Thoracic aorta (tissue), 2 donors: ENCODE results near the gene RIMOC1. TPM values are rescaled to one million over a fixed set of nuclear protein-coding genes. Genes with fewer than 3 reads are reported as not detected.

Experiments
- ATAC-seq: fragments of 150-250 bp; one replicate; pipeline ENCODE4 v1.8.0; 2017; ENCODE audit warnings: low read depth; ENCODE audit not compliant: insufficient number of reproducible peaks, low FRiP score
- DNase-seq: peaks from one replicate; pipeline ENCODE4 v3.0.0-alpha.2; 2020; ENCODE audit warnings: low spot score
- H3K27ac ChIP-seq, 2 donors: fragments of 200-600 bp; sonication (generic); 1 replicate in 1 of 2; 2 replicates in 1 of 2; pipeline ENCODE4 v1.5.1; 2016; ENCODE audit warnings: mild to moderate bottlenecking in 2 of 2, moderate library complexity in 2 of 2
- H3K27me3 ChIP-seq: fragments of 200-600 bp; sonication (generic); replicated peaks from 2 replicates; pipeline ENCODE4 v1.6.0; 2016; ENCODE audit warnings: mild to moderate bottlenecking; ENCODE audit not compliant: insufficient read depth
- H3K36me3 ChIP-seq: fragments of 200-600 bp; sonication (generic); one replicate; pipeline ENCODE4 v1.5.1; 2016
- H3K4me1 ChIP-seq, 2 donors: fragments of 200-600 bp; sonication (generic); 1 replicate in 1 of 2; 2 replicates in 1 of 2; pipeline versions ENCODE4 v1.5.1 to v1.6.0; 2016; ENCODE audit warnings: low read depth in 2 of 2, mild to moderate bottlenecking in 1 of 2; ENCODE audit not compliant: control insufficient read depth in 1 of 2
- H3K4me3 ChIP-seq: fragments of 200-600 bp; sonication (generic); 2 replicates; pipeline ENCODE4 v1.5.1; 2016; ENCODE audit warnings: mild to moderate bottlenecking
- H3K9me3 ChIP-seq: fragments of 200-600 bp; sonication (generic); 2 replicates; pipeline ENCODE4 v1.5.1; 2016
- CTCF ChIP-seq: fragments of 200-600 bp; sonication (generic); IDR thresholded peaks from one replicate; pipeline ENCODE4 v1.5.1; 2019; ENCODE audit warnings: antibody characterized with exemption
- total RNA-seq, 2 donors: library from RNA; depleted of rRNA; stranded (reverse); fragments of >200 nt; gene quantifications; one replicate each; pipeline versions ENCODE4 v1.1.0 to v1.2.3, GENCODE V29; 2016

Gene RIMOC1
- total RNA-seq, 2 donors from 2014 or later, result 14.1 to 22.9 TPM

DNA sequence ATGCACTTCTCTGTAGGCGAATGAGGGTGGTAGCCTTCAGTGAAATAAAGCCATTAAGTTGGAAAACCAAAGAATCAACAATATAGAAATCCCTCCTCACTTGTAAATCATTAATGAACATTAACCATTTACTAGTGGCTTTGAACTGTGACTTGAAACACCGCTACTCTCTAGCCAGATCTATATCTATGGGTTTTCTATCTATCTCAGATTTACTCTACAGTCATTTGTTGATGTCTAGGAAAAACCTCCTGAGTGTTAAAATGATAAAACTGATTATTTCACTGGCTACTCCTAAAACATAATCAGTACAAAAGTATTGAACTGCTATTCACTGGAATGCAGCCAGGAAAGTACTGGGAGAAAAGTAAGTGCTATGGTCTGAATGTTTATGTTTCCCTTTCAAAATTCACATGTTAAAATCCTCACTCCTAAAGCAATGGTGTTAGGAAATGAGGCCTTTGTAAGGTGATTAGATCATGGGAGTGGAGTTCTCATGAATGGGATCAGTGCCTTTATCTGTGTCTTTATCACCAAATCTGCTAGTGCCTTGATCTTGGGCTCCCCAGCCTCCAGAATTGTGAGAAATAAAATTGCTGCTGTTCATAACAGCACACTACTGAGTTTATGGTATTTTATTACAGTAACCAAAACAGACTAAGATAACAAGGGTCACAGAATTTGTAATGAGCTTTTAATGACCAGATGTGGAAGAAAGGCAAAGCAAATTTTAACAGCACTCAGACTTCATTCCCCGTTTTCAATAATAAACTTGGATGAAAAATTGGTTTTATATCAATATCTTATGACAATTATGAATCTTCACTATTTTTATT is 25.3 kb upstream of the RIMOC1 start:
- H3K4me3 ChIP-seq, result no peak overlapping the region
- ATAC-seq (no peak), DNase-seq (no peak)
- no peak for TF ChIP-seq CTCF
- H3K27ac ChIP-seq, result no peak overlapping the region
- H3K4me1 ChIP-seq, result peaks cover 0 to 3% of the 10 kb centered on the region in 2 donors
- no peaks in the 10 kb centered on the region for H3K9me3 ChIP-seq
- H3K27me3 ChIP-seq, result no peaks in the 10 kb centered on the region
- H3K36me3 ChIP-seq, result no peaks in the 10 kb centered on the region

GRCh38 chr5:41882765-41883164 is 21.4 kb upstream of the RIMOC1 start:
- DNase-seq (no peak), ATAC-seq (no peak)
- H3K4me3 ChIP-seq, result no peak overlapping the region
- no peak for TF ChIP-seq CTCF
- H3K27ac ChIP-seq, result no peak overlapping the region
- peaks cover 0 to 7% of the 10 kb centered on the region in 2 donors for H3K4me1 ChIP-seq
- no peaks in the 10 kb centered on the region for H3K36me3 ChIP-seq
- no peaks in the 10 kb centered on the region for H3K9me3 ChIP-seq
- no peaks in the 10 kb centered on the region for H3K27me3 ChIP-seq

DNA sequence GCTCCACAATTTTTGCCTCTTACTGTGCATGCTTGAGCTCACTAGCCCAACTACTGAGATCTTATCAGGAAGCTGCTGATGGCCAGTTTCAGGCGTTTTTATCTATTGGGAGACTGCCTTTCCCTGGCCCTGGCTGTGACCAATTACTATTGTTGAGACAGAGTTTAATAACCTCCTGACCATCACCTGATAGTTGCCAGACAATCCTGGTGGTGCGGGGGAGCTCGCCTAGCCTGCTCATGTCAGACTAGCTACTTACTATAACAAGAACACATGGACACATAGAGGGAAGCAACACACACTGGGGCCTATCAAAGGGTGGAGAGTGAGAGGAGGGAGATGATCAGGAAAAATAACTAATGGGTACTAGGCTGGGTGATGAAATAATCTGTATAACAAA is 20.9 kb upstream of the RIMOC1 start:
- Histone ChIP-seq H3K4me3 (no peak overlapping the region), H3K27me3 (no peaks in the 10 kb centered on the region), H3K36me3 (no peaks in the 10 kb centered on the region), H3K4me1 (peaks cover 0 to 7% of the 10 kb centered on the region in 2 donors), H3K9me3 (no peaks in the 10 kb centered on the region), H3K27ac (no peak overlapping the region)
- no peak for TF ChIP-seq CTCF
- ATAC-seq (no peak), DNase-seq (no peak)

- no peaks in the 10 kb centered on the region for H3K36me3 ChIP-seq
- ATAC-seq, result no peak
- peaks cover 0 to 7% of the 10 kb centered on the region in 2 donors for H3K4me1 ChIP-seq
- no peaks in the 10 kb centered on the region for H3K27me3 ChIP-seq
- TF ChIP-seq CTCF, result no peak
- H3K4me3 ChIP-seq, result no peak overlapping the region
- H3K9me3 ChIP-seq, result no peaks in the 10 kb centered on the region
- H3K27ac ChIP-seq, result no peak overlapping the region
- DNase-seq, result no peak
These were observed 20.2 kb upstream of the RIMOC1 start for GRCh38 chr5:41883936-41884335.

DNA sequence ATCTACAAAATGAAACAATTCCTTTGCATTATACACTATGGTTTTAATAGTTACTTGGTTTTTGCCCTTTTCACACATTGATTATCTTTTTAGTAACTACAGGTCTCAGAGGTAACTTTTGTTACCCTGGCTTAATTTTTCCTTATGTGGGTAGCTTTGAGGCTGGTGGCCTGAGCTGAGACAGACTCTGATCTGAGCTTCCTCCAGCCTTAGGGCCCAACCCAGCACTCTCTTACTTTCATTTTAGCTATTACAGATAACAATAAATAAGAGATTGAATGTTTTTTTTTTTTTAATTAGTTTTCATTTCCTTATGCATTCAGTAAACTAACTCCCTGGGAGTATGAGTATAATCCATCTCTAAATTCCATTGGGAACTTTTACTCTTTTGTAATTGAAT is 18.9 kb upstream of the RIMOC1 start:
- no peaks in the 10 kb centered on the region for H3K27me3 ChIP-seq
- ATAC-seq, result no peak
- peaks cover 0 to 7% of the 10 kb centered on the region in 2 donors for H3K4me1 ChIP-seq
- TF ChIP-seq CTCF, result no peak
- H3K4me3 ChIP-seq, result no peak overlapping the region
- no peaks in the 10 kb centered on the region for H3K36me3 ChIP-seq
- no peaks in the 10 kb centered on the region for H3K9me3 ChIP-seq
- DNase-seq, result no peak
- H3K27ac ChIP-seq, result no peak overlapping the region
